Measurements from ENCODE around the gene MPEG1.
A peak's percentile ranks its signal among the peaks of the same experiment; 100 is the strongest.

Gene MPEG1

DNA sequence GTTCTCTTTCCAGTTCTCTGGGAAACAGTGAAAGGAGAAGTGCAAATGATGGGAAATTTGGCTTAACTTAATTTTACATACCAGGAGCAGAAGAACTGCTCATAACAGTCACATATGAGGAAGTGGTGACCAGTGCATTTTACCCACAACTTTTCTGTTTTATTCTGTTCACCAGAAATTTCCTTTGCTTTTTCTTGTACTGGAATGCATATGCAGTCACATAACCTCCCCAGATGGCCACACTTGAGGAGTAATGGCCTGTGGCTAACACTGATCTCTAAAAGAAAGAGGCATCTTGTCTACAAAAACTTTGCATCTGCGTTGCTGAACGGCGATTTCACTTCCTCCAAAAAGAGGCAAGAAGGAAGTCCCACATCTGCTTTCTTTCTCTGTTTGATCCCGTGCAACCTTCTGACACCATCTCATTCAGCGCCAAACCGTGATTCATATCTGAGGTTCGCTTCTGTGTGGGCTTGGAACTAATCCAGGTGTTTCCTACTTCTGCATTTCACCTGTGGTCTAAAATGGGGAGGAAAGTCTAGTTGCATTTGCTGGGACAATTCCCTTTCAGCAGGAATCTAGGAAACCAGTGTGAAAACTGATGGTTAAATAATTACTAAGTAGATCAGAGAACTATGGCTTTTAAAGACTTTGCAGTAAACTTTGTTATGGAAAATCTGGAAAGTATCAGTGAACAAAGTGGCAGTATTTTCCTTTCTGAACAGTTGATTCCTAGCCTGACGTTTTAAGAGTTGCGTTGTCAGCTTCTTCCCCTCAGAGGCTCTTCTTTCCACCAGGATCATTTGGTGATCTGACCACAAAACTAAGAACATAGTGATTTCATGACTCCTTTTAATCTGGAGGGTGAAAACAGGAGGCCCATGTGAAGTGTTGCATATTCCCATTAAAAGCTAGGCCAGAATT, 4.2 kb upstream of the MPEG1 start:
- peak overlapping the region; percentile 17 for H3K4me3 ChIP-seq (ENCODE audit: low read depth, low read length)
- TF ChIP-seq MYC (IDR thresholded peaks at IDR 0.05; ENCODE audit: low read depth, low read length) (no peak), CTCF (IDR thresholded peaks at IDR 0.05; ENCODE audit: low read depth, low read length) (no peak), POLR2A (IDR thresholded peaks at IDR 0.05; ENCODE audit: extremely low read depth, insufficient read length) (no peak), MAX (IDR thresholded peaks at IDR 0.05; ENCODE audit: low read depth, low read length) (no peak)
- peak; percentile 62 for DNase-seq (ENCODE audit: low read depth)

DNA sequence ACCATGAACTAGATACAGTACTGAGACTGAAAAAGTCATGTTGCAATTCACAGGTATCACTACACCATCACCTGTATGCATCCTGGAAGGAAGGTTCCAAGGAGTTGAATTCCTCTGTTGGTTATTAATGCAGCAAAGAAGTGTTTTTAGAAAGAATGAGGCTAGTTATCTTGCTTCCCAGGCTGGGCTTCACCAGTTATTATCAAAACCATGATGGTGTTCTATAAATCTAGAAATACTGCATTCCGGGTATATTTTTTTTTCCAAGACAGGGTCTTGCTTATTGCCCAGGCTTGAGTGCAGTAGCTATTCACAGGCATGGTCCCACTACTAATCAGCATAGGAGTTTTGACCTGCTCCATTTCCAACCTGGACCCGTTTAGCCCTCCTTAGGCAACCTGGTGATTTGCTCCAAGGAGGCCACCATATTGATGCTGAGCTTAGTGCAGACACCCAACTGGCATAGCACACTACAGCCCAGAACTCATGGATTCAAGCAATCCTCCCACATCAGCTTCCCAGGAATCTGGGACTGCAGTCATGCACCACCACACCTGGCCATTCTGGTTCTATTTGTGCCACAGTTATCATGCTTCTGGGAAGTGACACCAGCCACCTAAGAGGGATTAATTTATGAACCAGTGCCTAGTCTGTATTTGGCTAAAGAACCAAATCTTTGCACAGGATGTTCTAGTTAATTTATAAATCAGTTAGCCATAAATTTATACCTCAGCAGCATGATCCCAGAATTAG, 1.6 kb upstream of the MPEG1 start:
- no peak for DNase-seq (ENCODE audit: low read depth)
- TF ChIP-seq POLR2A (IDR thresholded peaks at IDR 0.05; ENCODE audit: extremely low read depth, insufficient read length) = no peak
- no peak for TF ChIP-seq CTCF (IDR thresholded peaks at IDR 0.05; ENCODE audit: low read depth, low read length)
- no peak for TF ChIP-seq MYC (IDR thresholded peaks at IDR 0.05; ENCODE audit: low read depth, low read length)
- TF ChIP-seq MAX (IDR thresholded peaks at IDR 0.05; ENCODE audit: low read depth, low read length) = no peak
- H3K4me3 ChIP-seq (ENCODE audit: low read depth, low read length) = no peak overlapping the region

DNA sequence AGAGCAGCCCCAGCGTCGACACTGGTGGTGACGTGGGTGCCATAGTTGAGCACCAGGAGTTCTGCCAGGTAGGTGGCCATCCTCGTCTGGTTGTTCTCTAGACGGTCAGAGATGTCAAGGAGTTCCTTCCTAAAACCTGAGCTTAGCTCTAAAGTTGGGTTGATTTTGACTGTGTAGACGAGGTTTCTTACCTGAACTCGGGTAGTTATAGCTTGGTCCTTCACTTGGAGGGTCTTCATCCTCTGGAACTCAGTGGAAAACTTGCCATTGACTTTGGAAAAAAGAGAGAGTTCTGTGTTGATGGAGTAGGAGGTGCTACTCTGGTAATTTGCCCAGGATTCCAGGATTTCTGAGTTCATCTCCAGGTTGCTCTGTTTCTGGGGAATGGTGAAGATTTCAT, 505 bp downstream of the MPEG1 start:
- no peak for DNase-seq (ENCODE audit: low read depth)
- no peak overlapping the region for H3K4me3 ChIP-seq (ENCODE audit: low read depth, low read length)
- TF ChIP-seq MYC (IDR thresholded peaks at IDR 0.05; ENCODE audit: low read depth, low read length) (no peak), POLR2A (IDR thresholded peaks at IDR 0.05; ENCODE audit: extremely low read depth, insufficient read length) (no peak), MAX (IDR thresholded peaks at IDR 0.05; ENCODE audit: low read depth, low read length) (no peak), CTCF (IDR thresholded peaks at IDR 0.05; ENCODE audit: low read depth, low read length) (no peak)

DNA sequence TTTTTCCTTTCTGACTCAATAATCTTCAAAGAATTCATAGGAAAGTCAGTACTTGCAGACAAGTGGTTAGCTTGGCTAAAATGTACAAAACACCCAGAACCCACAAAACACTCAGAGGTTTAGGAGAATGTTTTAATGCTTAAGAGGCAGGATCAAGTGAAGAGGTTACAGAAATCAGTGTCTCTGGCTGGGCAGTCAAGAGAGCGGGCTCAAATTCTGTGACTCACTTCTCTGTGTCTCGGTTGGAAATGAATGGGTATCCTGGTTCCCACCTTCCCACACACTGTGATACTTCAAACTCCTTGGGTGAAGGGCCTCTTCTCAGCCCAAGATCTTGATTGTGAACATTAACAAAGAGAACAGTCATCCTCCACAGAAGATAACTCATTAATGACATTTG, 3.8 kb downstream of the MPEG1 start:
- H3K4me3 ChIP-seq (ENCODE audit: low read depth, low read length) = no peak overlapping the region
- TF ChIP-seq MYC (IDR thresholded peaks at IDR 0.05; ENCODE audit: low read depth, low read length) (no peak), POLR2A (IDR thresholded peaks at IDR 0.05; ENCODE audit: extremely low read depth, insufficient read length) (no peak), CTCF (IDR thresholded peaks at IDR 0.05; ENCODE audit: low read depth, low read length) (no peak), MAX (IDR thresholded peaks at IDR 0.05; ENCODE audit: low read depth, low read length) (no peak)
- no peak for DNase-seq (ENCODE audit: low read depth)

DNA sequence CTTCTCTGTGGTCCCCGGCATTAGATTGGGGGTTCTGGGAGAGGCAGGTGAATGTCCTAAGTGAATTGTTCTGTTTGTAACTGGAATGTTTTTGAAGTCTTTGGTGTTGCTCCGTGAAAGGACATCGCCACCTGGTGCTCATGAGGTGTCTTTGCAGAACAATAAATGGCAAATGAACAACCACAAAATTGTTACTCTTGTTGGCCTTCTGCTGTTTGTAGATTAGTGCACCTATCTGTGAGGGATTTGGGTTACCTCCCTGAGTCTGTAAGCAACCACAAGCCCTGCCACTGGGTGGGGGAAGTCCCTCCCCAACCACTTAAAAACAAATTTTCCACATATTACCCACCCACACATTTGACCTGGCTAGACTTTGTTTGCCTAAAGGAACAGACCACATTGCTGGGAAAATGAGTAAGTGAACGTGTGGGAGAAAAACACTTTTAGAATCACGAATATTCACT, 4.7 kb downstream of the MPEG1 start:
- H3K4me3 ChIP-seq (ENCODE audit: low read depth, low read length) = no peak overlapping the region
- peak; percentile 48 for DNase-seq (ENCODE audit: low read depth)
- TF ChIP-seq MAX (IDR thresholded peaks at IDR 0.05; ENCODE audit: low read depth, low read length) = no peak
- peak; percentile 64 for TF ChIP-seq CTCF (IDR thresholded peaks at IDR 0.05; ENCODE audit: low read depth, low read length)
- TF ChIP-seq MYC (IDR thresholded peaks at IDR 0.05; ENCODE audit: low read depth, low read length) = no peak
